OCI-LY1 (cell line): Measurements from ENCODE around the gene POFUT1.
A peak's percentile ranks its signal among the peaks of the same experiment; 100 is the strongest.

Experiments used
- H2AFZ ChIP-seq: fragments of 200-600 bp; sonication (generic), shearing (Covaris generic); 2 replicates; pipeline ENCODE4 v1.6.0; 2014; ENCODE audit warnings: antibody characterized with exemption, mild to moderate bottlenecking, low read length
- H3F3A ChIP-seq: fragments of 200-600 bp; sonication (generic), shearing (Covaris generic); 2 replicates; pipeline ENCODE4 v1.6.0; 2014; ENCODE audit warnings: mild to moderate bottlenecking, antibody characterized with exemption, low read length, moderate library complexity; ENCODE audit not compliant: insufficient read depth
- H3K27ac ChIP-seq: fragments of 200-600 bp; sonication (generic); 2 replicates; pipeline ENCODE4 v1.5.1; 2014; ENCODE audit warnings: low read length, mixed run types, mild to moderate bottlenecking, low read depth; ENCODE audit not compliant: poor library complexity, severe bottlenecking
- H3K27me3 ChIP-seq: fragments of 200-600 bp; sonication (generic); 2 replicates; pipeline ENCODE4 v1.6.0; 2014; ENCODE audit warnings: antibody characterized with exemption, mild to moderate bottlenecking, low read length, moderate library complexity; ENCODE audit not compliant: insufficient read depth
- H3K36me3 ChIP-seq: fragments of 200-600 bp; sonication (generic); 2 replicates; pipeline ENCODE4 v1.6.1; 2014; ENCODE audit warnings: mild to moderate bottlenecking, antibody characterized with exemption, low read length, moderate library complexity, mixed read lengths; ENCODE audit not compliant: insufficient read depth
- H3K4me1 ChIP-seq: fragments of 200-600 bp; sonication (generic); 2 replicates; pipeline ENCODE4 v1.5.1; 2014; ENCODE audit warnings: mild to moderate bottlenecking, low read length, moderate library complexity; ENCODE audit not compliant: insufficient read depth, severe bottlenecking
- H3K4me2 ChIP-seq: fragments of 200-600 bp; sonication (generic), shearing (Covaris generic); 2 replicates; pipeline ENCODE4 v1.6.1; 2014; ENCODE audit warnings: low read length
- H3K4me3 ChIP-seq: fragments of 200-600 bp; sonication (generic); 2 replicates; pipeline ENCODE4 v1.5.1; 2014; ENCODE audit warnings: low read length, low read depth, mild to moderate bottlenecking, mixed read lengths; ENCODE audit not compliant: poor library complexity, severe bottlenecking
- H3K79me2 ChIP-seq: fragments of 200-600 bp; shearing (Covaris generic); 2 replicates; pipeline ENCODE4 v1.6.1; 2016; ENCODE audit warnings: mixed run types, low read length, mixed read lengths; ENCODE audit not compliant: insufficient read depth
- H3K9ac ChIP-seq: fragments of 200-600 bp; sonication (generic), shearing (Covaris generic); 2 replicates; pipeline ENCODE4 v1.6.1; 2014; ENCODE audit warnings: mild to moderate bottlenecking, low read length, mixed read lengths
- H3K9me2 ChIP-seq: fragments of 200-600 bp; sonication (generic), shearing (Covaris generic); 2 replicates; pipeline ENCODE4 v1.6.1; 2014; ENCODE audit warnings: low read depth, mild to moderate bottlenecking, low read length, mixed read lengths
- H3K9me3 ChIP-seq: fragments of 200-600 bp; shearing (Covaris generic); 2 replicates; pipeline ENCODE4 v1.6.1; 2014; ENCODE audit warnings: low read length, mixed read lengths
- H4K20me1 ChIP-seq: fragments of 200-600 bp; sonication (generic), shearing (Covaris generic); 2 replicates; pipeline ENCODE4 v1.6.0; 2016; ENCODE audit warnings: mild to moderate bottlenecking, low read length; ENCODE audit not compliant: insufficient read depth
- EZH2 ChIP-seq: fragments of 200-600 bp; sonication (generic), shearing (Covaris generic); IDR thresholded peaks from 2 replicates; pipeline ENCODE4 v1.8.0; 2017; ENCODE audit warnings: borderline replicate concordance, mixed run types, mild to moderate bottlenecking, antibody characterized with exemption, low read length, moderate library complexity, mixed read lengths
- TF ChIP-seq, protein P1 (sequence below): fragments of 200-600 bp; sonication (generic), shearing (Covaris generic); IDR thresholded peaks from 2 replicates; pipeline ENCODE4 v1.5.1; 2017; ENCODE audit warnings: mild to moderate bottlenecking, antibody characterized with exemption, low read length, moderate library complexity, mixed read lengths

POFUT1 gene

DNA sequence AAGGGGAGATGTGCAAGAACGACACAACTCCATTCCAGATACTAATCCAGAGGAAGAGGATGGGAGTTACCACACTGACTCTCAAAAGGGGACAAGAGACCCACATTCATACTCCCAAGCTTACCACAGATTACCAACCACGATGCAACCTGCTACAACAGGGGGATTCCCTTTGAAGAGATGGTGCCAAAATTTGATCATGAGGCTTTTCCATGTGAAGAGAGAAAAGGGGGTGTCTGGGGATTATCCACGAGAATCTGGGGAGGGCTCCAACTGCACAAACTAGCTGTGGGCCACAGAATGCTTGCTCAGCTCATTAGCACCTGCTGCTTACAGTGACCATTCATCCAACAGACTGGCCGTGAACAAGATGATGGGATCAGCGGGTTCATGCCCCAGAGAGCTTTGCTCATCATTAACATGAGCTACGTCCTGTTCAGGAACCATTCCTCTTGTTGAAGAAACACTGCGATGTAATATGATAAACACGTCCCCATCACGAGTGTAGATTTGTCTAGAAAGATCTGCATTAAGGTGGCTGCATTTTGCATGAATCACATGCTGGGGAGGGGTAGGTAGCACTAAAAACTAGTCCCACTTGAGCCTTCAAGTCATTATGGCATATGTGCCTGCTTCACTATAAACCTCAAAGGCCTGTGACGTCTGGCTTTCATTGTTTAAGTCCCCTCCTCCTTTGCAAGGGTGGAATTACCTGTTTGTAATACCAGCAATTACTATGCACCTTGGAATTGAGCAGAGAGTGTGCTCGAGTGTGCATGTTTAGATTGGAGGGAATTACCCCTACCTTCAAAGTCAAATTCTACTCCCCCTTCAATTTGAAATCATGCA, 4.1 kb upstream of the POFUT1 start:
- Histone ChIP-seq H3K4me1 (peaks cover 36% of the 10 kb centered on the region), H4K20me1 (0 out of 2 replicates have a peak, but pooled peaks cover 3% of the 10 kb centered on the region)
- TF ChIP-seq, protein P1, sequence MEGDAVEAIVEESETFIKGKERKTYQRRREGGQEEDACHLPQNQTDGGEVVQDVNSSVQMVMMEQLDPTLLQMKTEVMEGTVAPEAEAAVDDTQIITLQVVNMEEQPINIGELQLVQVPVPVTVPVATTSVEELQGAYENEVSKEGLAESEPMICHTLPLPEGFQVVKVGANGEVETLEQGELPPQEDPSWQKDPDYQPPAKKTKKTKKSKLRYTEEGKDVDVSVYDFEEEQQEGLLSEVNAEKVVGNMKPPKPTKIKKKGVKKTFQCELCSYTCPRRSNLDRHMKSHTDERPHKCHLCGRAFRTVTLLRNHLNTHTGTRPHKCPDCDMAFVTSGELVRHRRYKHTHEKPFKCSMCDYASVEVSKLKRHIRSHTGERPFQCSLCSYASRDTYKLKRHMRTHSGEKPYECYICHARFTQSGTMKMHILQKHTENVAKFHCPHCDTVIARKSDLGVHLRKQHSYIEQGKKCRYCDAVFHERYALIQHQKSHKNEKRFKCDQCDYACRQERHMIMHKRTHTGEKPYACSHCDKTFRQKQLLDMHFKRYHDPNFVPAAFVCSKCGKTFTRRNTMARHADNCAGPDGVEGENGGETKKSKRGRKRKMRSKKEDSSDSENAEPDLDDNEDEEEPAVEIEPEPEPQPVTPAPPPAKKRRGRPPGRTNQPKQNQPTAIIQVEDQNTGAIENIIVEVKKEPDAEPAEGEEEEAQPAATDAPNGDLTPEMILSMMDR = no peak
- TF ChIP-seq EZH2 = no peak

GRCh38 chr20:32204205-32205109, 3.2 kb upstream of the POFUT1 start:
- peak overlapping the region; percentile 21; the same call in 1 of the 2 replicates for H3K9ac ChIP-seq
- no peaks in the 10 kb centered on the region for H3K27me3 ChIP-seq
- H3K9me3 ChIP-seq = no peaks in the 10 kb centered on the region
- peak overlapping the region; percentile 88 for H3K4me2 ChIP-seq
- H3K36me3 ChIP-seq = peaks cover 48% of the 10 kb centered on the region
- H3K9me2 ChIP-seq = no peaks in the 10 kb centered on the region
- H3K79me2 ChIP-seq = peaks cover 64% of the 10 kb centered on the region
- H3K4me1 ChIP-seq = peaks cover 44% of the 10 kb centered on the region
- H3K4me3 ChIP-seq = no peak overlapping the region
- H3F3A ChIP-seq = no peaks in the 10 kb centered on the region
- TF ChIP-seq, protein P1 = no peak
- no peak for TF ChIP-seq EZH2
- H2AFZ ChIP-seq = no peak overlapping the region
- no peak overlapping the region for H3K27ac ChIP-seq
- 0 out of 2 replicates have a peak, but pooled peaks cover 3% of the 10 kb centered on the region for H4K20me1 ChIP-seq

More for the DNA sequence above, 4.1 kb upstream of the POFUT1 start:
- no peak overlapping the region for H3K27ac ChIP-seq
- no peaks in the 10 kb centered on the region for H3F3A ChIP-seq
- peaks cover 52% of the 10 kb centered on the region for H3K36me3 ChIP-seq
- H3K79me2 ChIP-seq = peaks cover 64% of the 10 kb centered on the region
- H3K27me3 ChIP-seq = no peaks in the 10 kb centered on the region
- H3K9me3 ChIP-seq = no peaks in the 10 kb centered on the region
- no peak overlapping the region for H3K9ac ChIP-seq
- no peak overlapping the region for H2AFZ ChIP-seq
- H3K9me2 ChIP-seq = no peaks in the 10 kb centered on the region
- H3K4me3 ChIP-seq = no peak overlapping the region
- H3K4me2 ChIP-seq = no peak overlapping the region

DNA sequence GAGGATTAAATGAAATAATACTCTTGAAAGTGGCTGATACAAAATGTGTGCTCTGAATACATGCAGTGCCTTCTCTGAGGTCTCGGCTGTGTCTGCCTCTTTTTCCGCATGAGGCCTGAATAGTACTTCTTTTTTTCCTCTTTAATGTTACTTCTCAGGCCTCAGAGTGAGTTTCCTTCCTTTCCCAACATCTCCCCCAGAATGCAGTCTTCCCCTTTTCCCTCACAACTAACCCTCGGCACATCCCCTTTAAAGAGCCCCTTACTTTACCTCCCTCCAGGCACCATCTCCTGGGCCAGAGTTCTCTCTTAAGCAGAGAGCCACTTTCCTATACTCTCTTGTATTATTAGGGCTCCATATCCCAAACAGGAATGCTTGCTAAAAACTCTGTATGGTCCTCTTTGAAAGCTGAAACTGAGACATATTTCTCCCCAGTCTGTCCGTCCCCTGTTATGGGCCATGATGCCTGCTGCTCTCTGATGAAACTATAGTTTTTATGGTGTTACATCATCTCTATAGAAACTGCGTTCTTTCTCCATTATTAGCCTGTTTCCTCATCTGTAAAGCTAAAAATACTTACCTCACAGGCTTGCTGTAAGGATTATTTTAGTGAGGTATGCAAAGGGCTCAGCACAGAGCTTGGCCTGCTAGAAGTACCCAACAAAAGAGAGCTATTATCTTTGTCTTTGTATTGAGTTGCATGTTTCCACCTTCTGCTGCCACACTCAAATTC, 2.4 kb upstream of the POFUT1 start:
- peaks cover 64% of the 10 kb centered on the region for H3K79me2 ChIP-seq
- peak overlapping the region; percentile 27 for H3K27ac ChIP-seq
- H3K27me3 ChIP-seq = no peaks in the 10 kb centered on the region
- H2AFZ ChIP-seq = no peak overlapping the region
- H3K4me3 ChIP-seq = peak overlapping the region; percentile 100
- H3K4me1 ChIP-seq = peaks cover 47% of the 10 kb centered on the region
- H3K36me3 ChIP-seq = peaks cover 48% of the 10 kb centered on the region
- TF ChIP-seq, protein P1 = no peak
- no peak for TF ChIP-seq EZH2
- H4K20me1 ChIP-seq = 0 out of 2 replicates have a peak, but pooled peaks cover 3% of the 10 kb centered on the region
- H3K9ac ChIP-seq = peak overlapping the region; percentile 100; the same call in 1 of the 2 replicates
- H3K9me2 ChIP-seq = no peaks in the 10 kb centered on the region
- H3F3A ChIP-seq = no peaks in the 10 kb centered on the region
- H3K9me3 ChIP-seq = no peaks in the 10 kb centered on the region
- H3K4me2 ChIP-seq = peak overlapping the region; percentile 88
